OCI-M2 (cell line): ENCODE data around the gene INSL6.
"Not testable (repeated sequence)": the region's sequence is repeated elsewhere in the genome, so short reads cannot be mapped to it uniquely, and the experiment has no call there.

Experiments used
- DNase-seq: peaks from one replicate; lab custom pipeline; 2025; ENCODE audit not compliant: unreplicated experiment; lab: John Stamatoyannopoulos, UW

INSL6 gene, protein sequence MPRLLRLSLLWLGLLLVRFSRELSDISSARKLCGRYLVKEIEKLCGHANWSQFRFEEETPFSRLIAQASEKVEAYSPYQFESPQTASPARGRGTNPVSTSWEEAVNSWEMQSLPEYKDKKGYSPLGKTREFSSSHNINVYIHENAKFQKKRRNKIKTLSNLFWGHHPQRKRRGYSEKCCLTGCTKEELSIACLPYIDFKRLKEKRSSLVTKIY

DNA sequence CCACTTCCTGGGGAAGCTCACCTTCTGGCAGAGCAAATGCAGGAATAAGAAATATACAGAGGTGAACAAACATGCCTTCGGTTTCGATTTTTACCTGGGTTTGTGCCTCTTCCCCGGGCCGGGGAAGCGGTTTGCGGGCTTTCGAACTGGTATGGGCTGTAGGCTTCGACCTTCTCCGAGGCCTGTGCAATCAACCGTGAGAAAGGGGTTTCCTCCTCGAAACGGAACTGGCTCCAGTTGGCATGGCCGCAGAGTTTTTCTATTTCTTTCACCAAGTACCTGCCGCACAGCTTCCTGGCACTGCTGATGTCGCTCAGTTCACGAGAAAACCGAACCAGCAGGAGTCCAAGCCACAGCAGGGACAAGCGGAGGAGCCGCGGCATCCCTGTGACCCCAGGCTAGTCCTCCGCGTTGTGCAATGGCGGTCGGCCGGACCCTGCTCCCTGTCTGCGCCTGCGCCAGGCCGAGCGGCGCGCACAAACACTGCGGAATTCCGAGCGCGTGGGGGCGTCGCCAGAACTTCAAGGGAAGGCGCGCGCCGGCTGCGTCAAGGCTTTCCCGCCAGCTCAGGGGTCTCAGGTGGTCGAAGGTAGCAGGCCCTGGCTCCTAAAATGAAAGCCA is at the start of gene INSL6:
Gene INSL6, minus strand, starts transcription at position 420 of the 621 bp plus-strand sequence. Its CDS starts 37 bp downstream, at position 383.
- no peak for DNase-seq

DNA sequence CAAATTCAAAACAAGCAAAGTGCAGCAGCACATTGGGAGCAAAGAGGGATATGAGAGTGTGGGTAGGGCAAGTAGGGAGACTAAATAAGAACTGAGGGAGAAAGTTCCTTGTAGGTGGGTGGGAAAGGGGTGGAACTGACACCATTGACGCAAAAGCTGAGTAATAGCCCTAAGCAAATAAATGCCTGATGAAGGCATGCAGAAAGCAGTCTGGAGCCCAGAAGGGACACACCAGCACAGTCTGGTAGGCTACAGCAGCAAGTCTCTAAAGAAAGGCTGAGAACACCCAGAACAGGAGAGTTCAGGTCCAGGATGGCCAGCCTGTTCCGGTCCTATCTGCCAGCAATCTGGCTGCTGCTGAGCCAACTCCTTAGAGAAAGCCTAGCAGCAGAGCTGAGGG is 45.8 kb upstream of the INSL6 start, which contains the start of gene INSL4:
Gene INSL4, plus strand, starts transcription at position 208 of the 400 bp plus-strand sequence. Its CDS starts 105 bp downstream, at position 313.
- no peak for DNase-seq

DNA sequence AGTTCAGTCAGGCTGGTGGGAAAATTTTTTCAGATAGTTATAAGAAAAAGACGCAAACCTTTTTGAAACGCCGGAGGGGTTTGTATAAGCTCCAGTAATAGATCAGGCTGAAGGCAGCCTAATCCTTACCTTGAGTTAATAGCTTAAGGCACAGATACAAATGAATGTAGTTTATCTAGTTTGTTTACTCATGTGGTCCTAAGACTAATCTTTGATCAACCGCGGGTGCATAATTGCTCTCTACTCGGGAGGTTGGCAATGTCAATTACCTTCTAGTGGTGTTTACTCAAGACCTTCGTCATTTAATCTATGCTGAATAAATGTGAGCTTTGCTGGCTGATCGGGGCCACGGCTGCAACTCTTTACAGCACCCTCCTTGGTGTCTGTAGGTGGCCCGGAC is 45.1 kb upstream of the INSL6 start:
- DNase-seq = no peak

DNA sequence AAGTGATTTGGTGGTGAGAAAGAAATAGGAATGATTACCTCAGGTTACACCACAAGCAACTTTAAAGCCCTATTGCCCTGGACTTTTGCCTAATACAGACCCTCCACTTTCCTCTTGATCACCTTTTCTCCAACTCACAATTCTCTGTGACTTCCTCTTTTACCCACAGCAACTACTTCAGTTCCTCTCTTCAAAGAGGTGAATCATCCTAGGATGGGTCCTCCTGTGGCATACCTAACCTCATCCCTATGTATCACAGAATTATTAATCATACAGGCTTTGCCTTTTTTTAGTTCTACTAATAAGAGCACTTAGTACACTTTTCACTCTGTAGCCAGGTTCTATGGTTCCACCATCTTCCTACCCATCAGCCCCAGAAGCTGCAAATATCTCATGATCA is 19.6 kb upstream of the INSL6 start:
- DNase-seq = no peak

DNA sequence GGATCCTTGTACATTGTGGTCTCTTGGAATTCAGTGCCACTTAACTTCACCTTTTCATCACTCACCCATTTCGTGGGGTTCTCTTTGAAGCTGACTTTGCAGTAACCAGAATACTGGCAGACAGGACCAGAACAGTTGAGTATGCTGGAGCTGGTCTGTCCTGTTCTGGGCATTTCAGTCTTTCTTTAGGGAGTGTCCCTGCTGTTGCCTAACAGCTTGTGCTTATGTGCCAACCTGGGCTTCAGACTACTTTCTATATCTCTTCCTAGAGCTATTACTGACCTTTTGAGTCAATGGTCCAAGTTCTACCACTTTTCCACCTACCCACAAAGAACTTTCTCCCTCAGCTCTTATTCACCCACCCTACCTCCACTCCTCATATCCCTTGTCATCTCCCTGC is 10.0 kb upstream of the INSL6 start:
- DNase-seq = no peak

DNA sequence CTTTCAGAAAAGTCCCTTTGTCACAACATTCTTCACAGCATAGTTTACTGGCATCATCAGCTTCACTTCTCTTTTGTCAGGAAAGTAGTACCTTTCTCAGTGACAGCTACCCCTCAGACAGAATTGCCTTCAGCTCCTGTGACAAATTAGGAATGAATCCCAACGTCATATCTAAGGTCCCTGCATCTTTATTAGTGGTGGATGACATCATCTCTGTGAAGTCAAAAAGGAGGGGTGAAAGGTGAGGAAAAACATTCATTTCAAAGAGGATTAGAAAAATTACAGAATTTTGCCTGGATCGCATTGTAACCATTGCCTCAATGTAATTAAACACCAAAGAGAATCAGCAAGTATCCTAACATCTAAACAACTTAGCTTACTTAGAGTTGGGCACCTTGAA is 7.9 kb upstream of the INSL6 start:
- DNase-seq = no peak

DNA sequence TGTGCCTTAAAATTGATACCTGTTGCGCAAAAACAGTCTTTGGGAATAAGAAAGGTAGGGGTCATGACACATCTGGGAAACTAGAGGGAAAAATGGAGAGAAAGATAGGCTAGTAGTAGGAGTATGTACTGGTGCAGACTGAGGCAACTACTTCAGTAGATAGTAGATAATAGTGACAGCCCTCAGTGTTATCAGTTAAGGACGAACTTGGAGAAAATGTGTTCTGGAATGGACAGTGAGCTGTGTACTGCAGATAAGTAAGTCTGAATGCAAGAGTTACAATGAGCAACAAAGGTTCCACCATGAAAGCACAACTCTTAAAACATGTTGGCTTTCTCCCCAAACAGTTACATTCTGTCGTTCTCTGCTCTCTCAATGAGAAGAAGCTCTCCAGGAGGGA is 6.5 kb upstream of the INSL6 start:
- no peak for DNase-seq

DNA sequence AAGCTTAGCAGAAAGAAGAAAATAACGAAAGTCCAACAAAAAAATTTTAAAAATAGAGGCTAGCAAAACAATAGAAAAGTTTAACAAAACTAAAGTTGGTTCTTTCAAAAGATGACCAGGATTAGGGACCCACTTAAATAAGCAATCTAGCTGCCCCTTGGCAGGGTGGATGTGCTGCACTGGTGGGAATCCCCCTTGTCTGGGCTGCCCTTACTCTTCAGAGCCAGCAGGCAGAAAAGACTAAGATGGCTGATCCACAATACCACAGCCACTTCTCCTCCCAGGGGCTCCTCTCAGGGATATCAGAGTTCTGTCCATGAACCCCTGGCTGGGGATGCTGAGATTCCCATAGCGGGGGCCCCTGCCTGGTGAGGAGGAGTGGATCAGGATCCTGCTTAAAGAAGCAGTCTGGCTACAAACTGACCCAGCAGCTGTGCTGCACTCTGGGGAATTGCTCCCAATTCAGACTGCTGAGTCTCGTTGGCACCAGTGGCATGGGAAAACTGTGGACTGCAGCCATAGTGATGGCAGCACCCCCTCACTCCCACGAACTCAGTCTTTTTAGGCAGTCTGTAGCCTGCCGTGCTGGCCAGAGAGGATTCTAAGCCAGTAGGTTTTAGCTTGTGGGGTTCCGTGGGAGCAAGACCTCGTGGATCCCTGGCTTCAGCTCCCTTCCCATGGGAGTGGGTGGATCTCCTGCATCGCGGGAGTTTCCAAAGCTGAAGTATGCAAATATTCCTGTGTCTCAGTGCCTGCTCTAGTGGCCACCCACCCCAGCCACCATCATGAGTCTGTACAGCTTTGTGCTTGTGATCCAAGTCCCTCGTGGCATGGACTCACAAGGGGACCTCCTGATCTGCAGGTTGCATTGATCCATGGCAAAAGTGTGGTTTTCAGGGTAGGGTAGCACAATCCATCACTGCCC is 2.9 kb upstream of the INSL6 start:
- DNase-seq = no peak

DNA sequence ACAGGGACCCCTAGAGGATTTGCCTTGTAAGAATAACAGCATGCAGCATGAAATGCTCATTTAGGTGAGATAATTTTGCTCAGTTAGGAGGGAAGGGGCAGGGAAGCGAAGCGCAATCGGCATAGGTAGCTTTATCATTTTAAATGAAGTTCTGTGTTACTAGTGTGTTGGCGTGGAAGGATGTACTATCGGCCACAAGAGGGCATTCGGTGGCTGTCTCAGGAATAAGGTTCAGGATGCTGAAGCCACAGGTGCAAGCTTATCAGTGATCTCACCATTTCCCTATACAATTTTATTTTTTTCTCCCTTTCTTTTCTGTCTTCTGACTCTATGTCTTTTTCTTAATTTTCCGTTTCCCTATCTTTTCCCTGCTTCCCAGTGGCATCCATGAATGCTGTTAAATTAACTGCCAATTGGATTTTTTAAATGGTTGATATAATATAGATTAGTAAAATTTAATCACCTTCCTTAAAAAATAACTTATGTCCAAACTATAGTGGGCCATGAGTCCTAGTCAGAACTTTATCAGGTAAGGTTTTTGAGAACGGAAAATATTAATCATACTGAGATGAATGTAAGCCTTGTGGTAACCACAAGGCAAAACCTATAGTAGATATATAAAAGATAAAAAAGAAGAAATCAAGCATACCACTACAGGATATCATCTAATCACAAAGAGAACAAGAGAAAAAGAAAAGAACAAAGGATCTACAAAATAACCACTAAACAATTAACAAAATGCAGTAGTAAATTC is 1.2 kb upstream of the INSL6 start:
- no peak for DNase-seq

DNA sequence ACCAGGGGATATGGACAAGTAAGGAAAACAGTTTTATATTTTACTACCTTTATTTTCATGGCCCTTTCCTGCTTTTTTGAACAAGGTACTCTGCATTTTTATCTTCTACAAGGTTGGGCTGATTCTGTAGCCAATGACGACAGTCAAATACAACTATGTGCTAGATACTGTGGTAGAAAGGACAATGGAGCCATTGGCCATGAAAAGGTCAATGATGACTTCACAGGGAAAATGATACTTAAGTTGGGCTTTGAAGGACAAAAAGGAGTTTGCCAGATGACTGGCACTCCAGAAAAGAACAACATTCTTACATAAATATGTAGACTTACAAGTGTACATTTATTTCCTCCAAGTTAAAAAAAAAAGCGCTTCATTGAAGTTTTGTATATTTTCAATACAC is 663 bp downstream of the INSL6 start:
- DNase-seq = no peak

DNA sequence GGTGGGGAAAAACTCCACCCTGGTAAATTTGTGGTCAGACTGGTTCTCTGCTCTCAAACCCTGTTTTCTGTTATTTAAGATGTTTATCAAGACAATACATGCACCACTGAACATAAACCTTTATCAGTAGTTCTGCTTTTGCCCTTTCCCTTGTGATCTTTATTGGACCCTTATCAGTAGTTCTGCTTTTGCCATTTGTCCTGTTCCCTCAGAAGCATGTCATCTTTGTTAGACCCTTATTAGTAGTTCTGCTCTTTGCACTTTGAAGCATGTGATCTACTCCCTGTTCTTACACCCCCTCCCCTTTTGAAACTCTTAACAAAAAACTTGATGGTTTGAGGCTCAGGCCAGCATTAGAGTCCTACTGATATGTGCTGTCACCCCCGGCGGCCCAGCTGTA is 4.8 kb downstream of the INSL6 start:
- DNase-seq = not testable (repeated sequence)

DNA sequence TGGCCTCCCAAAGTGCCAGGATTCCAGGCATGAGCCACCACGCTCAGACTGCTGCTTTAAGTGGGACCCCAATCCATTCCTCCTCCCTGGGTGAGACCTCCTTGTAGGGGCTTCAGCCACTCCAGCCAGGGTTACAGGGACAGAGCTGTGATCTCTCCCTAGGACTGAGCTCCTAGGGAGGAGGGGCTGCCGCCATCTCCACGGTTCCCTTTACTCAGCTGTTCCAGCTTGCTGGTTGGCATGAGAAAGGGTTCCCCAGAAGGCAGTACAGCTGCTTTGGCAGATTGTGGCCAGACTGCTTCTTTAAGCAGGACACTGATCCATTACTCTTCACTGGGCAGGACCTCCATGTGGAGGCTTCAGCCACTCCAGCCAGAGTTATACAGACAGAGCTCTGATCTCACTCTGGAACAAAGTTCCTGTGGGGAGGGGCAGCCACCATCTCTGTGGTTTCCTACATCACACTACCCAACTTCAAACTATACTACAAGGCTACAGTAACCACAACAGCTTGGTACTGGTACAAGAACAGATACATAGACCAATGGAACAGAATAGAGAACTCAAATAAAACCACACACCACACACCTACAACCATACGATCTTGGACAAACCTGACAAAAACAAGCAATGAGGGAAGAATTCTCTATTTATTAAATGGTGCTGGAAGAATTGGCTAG is 7.2 kb downstream of the INSL6 start:
- DNase-seq = no peak

DNA sequence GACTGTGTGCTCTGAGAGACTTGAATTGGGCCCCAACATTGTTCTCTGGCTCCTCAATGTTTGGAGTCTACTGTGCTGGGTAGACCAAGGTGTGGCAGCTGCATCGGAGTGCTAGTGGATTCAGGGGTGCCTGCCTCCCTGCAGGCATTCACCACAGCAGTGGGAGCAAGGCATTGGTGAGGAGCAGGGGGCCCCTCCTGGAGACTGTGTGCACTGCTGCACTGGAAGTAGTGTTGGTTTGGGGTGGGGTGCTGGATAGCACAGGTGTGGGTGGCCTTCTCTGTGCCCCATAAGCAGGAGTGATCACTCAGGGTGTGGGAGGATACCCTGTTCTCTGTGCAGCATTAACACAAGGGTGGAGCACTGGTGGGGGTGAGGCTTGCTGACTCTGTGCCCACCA is 39.2 kb downstream of the INSL6 start:
- DNase-seq = no peak

DNA sequence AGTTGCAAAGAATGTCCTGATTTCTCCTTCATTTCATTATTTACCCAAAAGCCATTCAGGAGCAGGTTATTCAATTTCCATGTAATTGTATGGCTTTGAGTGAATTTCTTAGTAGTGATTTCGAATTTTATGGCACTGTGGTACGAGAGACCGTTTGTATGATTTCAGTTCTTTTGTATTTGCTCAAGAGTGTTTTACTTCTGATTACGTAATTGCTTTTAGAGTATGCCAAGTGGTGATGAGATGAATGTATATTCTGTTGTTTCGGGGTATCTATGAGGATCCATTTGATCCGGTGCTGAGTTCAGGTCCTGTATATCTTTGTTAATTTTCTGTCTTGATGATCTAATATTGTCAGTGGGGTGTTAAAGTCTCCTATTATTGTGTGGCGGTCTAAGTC is 41.2 kb downstream of the INSL6 start:
- no peak for DNase-seq

DNA sequence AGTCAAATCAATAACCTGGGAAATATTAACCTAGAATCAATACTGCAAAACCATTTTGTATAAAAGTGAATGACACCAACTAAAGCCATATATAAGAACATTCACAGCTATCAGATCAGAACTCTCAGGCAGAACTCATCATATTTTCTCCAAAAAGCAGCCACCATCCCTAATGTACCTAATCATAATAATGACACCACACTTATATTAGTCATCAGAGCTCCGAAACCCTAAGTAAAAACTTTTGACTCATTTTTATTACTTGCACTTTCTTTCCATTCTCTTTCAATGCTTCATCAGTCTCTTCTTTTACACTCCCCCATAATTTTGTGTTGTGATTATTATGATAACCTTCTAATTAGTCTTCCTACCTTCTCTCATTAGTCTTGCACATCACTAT is 45.3 kb downstream of the INSL6 start:
- no peak for DNase-seq

DNA sequence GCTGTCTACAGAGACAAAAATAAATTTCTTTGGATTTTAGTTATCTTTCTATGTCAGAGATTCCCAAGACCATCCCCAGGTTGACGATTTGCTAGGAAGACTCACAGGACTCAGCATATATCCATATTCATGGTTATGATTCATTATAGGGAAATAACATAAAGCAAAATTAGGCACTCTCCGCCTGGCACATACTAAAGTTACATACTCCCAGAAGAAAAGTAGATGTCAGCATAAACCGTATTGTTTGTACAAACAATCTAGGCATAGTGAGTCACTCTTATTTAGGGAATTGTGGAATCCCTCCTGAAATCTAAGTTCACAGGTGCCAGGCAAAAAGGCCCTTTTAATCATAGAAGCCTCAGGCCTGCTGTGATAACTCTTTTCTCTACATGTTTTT is 62.9 kb downstream of the INSL6 start:
- DNase-seq = no peak

DNA sequence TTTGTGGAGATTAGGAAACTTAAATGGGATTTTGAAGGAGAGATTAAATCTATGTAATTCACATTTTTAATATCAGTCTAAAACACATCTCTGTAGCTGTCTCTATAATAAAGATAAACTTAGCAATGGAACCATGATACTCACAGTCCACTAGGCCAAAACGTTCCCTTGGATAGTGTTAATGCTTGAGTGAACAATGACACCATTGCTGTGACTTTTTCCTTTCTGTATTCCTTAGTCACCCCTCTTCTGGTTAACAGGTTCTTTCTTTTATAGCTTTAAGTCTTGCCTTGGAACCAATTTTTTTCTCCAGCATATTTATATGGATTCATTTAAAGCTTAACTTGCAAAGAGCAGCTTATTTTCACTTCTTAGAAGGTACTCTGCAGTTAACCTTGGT is 63.3 kb downstream of the INSL6 start:
- DNase-seq = no peak

DNA sequence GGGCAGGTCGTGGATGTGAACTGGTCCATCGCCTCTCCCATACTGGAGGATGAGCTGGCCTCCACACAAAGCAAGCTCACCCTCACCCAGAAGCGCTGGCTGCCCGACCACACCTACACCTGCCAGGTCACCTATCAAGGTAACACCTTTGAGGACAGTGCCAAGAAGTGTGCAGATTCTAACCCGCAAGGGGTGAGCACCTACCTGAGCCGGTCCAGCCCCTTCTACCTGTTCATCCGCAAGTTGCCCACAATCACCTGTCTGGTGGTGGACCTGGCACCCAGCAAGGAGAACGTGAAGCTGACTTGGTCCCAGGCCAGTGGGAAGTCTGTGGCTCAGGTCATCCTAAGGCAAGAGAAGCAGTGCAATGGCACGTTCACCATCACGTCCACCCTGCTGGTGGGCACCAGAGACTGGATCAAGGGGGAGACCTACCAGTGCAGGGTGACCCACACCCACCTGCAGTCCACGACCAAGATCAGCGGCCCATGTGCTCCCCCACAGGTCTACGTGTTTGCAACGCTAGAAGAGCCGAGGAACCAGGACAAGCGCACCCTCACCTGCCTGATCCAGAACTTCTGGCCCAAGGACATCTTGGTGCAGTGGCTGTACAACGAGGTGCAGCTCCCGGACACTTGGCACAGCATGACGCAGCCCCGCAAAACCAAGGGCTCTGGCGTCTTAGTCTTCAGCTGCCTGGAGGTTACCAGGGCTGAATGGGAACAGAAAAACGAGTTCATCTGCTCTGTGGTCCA is 71.3 kb downstream of the INSL6 start:
- no peak for DNase-seq
